T-cell (primary cell): ENCODE data around the gene EMP1. TPM values are rescaled to one million over a fixed set of nuclear protein-coding genes. Genes with fewer than 3 reads are reported as not detected.

Experiments
- ATAC-seq, 4 experiments: fragments of 200-7000 bp in 3 of 4; fragments of 150-1000 bp in 1 of 4; cut with Tn5 transposase; replicated peaks in 1 of 4; 1 replicate in 3 of 4; 2 replicates in 1 of 4; pipeline ENCODE4 v1.10.0; 2021; ENCODE audit warnings: moderate library complexity in 3 of 4, mild to moderate bottlenecking in 2 of 4, moderate number of reproducible peaks in 1 of 4
- CTCF ChIA-PET, 2 donors: fragments of 300-600 bp; sonication (Branson Sonifier 250); formaldehyde crosslinking; loops; one replicate each; lab custom pipeline; 2022; ENCODE audit warnings: antibody characterized with exemption in 2 of 2; lab: Charles Lee
- POLR2A ChIA-PET, 2 donors: fragments of 300-600 bp; sonication (Branson Sonifier 250); formaldehyde crosslinking; loops; one replicate each; lab custom pipeline; 2022; ENCODE audit warnings: antibody characterized with exemption in 2 of 2; lab: Charles Lee
- DNase-seq, 35 experiments: peaks; one replicate each; pipeline versions ENCODE4 v3.0.0 to v3.0.0-alpha.2; 2013 to 2023
- H3K27ac ChIP-seq: one replicate; pipeline ENCODE4 v1.5.1; 2013; ENCODE audit warnings: low read length
- H3K27me3 ChIP-seq, 2 experiments: replicated peaks in 1 of 2; 1 replicate in 1 of 2; 2 replicates in 1 of 2; pipeline versions ENCODE4 v1.6.1 to v1.7.0; 2013; ENCODE audit warnings: low read length in 1 of 2, mixed read lengths in 1 of 2; ENCODE audit not compliant: control insufficient read depth in 2 of 2, insufficient read depth in 2 of 2; ENCODE audit errors: extremely low read depth in 1 of 2
- H3K36me3 ChIP-seq, 2 donors: 1 replicate in 1 of 2; 2 replicates in 1 of 2; pipeline versions ENCODE4 v1.6.1 to v1.7.0; 2013; ENCODE audit warnings: low read length in 1 of 2; ENCODE audit not compliant: control insufficient read depth in 2 of 2, insufficient read depth in 1 of 2; ENCODE audit errors: extremely low read depth in 1 of 2
- H3K4me1 ChIP-seq, 2 experiments: 1 replicate in 1 of 2; 2 replicates in 1 of 2; pipeline versions ENCODE4 v1.6.1 to v1.7.0; 2013; ENCODE audit warnings: low read length in 2 of 2, mixed read lengths in 1 of 2; ENCODE audit not compliant: insufficient read depth in 2 of 2, control insufficient read depth in 1 of 2; ENCODE audit errors: extremely low read depth in 1 of 2
- H3K4me3 ChIP-seq, 2 donors: 1 replicate in 1 of 2; 2 replicates in 1 of 2; pipeline versions ENCODE4 v1.5.1 to v1.7.0; 2013; ENCODE audit warnings: mild to moderate bottlenecking in 2 of 2, low read length in 1 of 2, moderate library complexity in 1 of 2; ENCODE audit not compliant: control insufficient read depth in 1 of 2; ENCODE audit errors: extremely low read depth in 1 of 2
- H3K9me3 ChIP-seq: 2 replicates; pipeline ENCODE4 v1.7.0; 2013
- H3K27ac Mint-ChIP-seq, 2 donors: one replicate each; pipeline ENCODE4 v1.8.0; 2020 to 2021; ENCODE audit warnings: mild to moderate bottlenecking in 2 of 2, mixed read lengths in 2 of 2
- H3K27me3 Mint-ChIP-seq, 2 donors: one replicate each; pipeline ENCODE4 v1.8.0; 2021 to 2022; ENCODE audit warnings: mixed read lengths in 2 of 2
- H3K36me3 Mint-ChIP-seq: one replicate; pipeline ENCODE4 v1.8.0; 2021; ENCODE audit warnings: mixed read lengths
- H3K4me1 Mint-ChIP-seq, 3 donors: one replicate each; pipeline ENCODE4 v1.8.0; 2020 to 2022; ENCODE audit warnings: mixed read lengths in 3 of 3, mild to moderate bottlenecking in 1 of 3
- H3K4me3 Mint-ChIP-seq, 3 donors: one replicate each; pipeline ENCODE4 v1.8.0; 2020 to 2022; ENCODE audit warnings: mild to moderate bottlenecking in 3 of 3, mixed read lengths in 3 of 3, moderate library complexity in 3 of 3
- H3K9me3 Mint-ChIP-seq, 3 donors: one replicate each; pipeline ENCODE4 v1.8.0; 2020 to 2022; ENCODE audit warnings: mixed read lengths in 3 of 3
- WGBS: methylation state at CpG from one replicate; pipeline ENCODE4 v1.1.5; 2013; ENCODE audit warnings: missing lambda C conversion rate; ENCODE audit not compliant: insufficient coverage; 5-methylcytosine and 5-hydroxymethylcytosine counted together
- total RNA-seq, 35 experiments: library from RNA in 6 of 35; stranded (reverse) in 6 of 35; fragments of 120-200 nt in 1 of 35; gene quantifications; one replicate each; pipeline versions ENCODE4 v1.2.1 to v1.2.4 and lab custom pipeline; 2013 to 2026

Gene EMP1
- total RNA-seq, 5 donors from 2014 or later (not counting 1 experiment from before 2014, with no cell fraction given) = 1.4 to 5.4 (median 2.8) TPM

DNA sequence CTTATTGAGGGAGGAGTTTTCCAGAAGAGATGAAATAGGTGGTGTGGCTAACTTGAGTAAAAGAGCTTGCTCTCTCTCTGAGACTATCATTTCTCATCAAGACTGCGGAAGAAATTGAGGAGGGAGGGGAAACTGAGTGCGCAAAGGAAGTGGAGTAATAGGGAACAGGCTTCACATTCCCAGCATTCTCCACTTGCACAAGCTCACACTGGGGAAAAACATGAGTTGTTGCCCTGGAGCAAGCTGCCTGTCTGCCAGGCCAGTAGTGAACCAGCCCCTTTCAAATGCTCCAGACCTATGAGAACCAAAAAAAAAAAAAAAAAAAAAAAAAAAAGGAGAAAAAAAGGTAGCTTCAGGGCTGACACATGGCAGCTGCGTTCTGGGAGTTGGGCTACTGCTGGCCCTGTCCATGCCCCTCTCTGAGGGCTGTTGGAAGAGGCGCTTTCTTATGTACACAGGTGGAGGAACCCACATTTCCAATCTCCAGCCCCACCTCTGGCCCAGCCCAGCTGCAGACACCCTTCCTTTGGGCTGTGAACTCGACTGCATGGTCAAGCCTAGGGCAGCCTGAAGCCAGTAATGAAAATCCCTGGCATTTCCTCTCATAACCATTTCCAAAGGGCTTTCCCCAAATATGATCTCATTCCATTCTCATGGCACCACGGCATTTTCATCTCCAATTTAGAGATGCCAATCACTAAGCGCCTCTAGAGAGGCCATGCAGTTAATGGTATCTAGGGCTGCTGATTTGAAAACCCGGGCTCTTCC, 32.5 kb upstream of the EMP1 start:
- 96% methylated on average over 3 of the region's 8 CpGs for WGBS
- CTCF ChIA-PET = interaction anchor here (0.6 to 0.7 kb wide), 4 partner anchors 64 to 772 kb away, joined by 3 to 5 read pairs (median 4); no protein-coding TSS in a partner anchor
- Histone ChIP-seq H3K4me1 (peaks cover 17 to 21% of the 10 kb centered on the region in 2 experiments), H3K27me3 (peaks cover 0 to 1% of the 10 kb centered on the region in 2 experiments), H3K36me3 (no peaks in the 10 kb centered on the region), H3K9me3 (no peaks in the 10 kb centered on the region), H3K27ac (no peak overlapping the region), H3K4me3 (no peak overlapping the region)
- peaks cover 23 to 25% (median 25%) of the 10 kb centered on the region in 3 donors for H3K4me1 Mint-ChIP-seq
- no peaks in the 10 kb centered on the region for H3K27me3 Mint-ChIP-seq
- no peaks in the 10 kb centered on the region for H3K36me3 Mint-ChIP-seq
- no peak overlapping the region for H3K4me3 Mint-ChIP-seq
- peaks cover 0 to 6% (median 0%) of the 10 kb centered on the region in 3 donors for H3K9me3 Mint-ChIP-seq
- no peak overlapping the region for H3K27ac Mint-ChIP-seq
- POLR2A ChIA-PET = interaction anchor here in 1 of 2 donors (0.6 kb wide), 2 partner anchors 74 to 119 kb away, joined by 6 to 10 read pairs; no protein-coding TSS in a partner anchor
- no peak for ATAC-seq
- DNase-seq = no peak

DNA sequence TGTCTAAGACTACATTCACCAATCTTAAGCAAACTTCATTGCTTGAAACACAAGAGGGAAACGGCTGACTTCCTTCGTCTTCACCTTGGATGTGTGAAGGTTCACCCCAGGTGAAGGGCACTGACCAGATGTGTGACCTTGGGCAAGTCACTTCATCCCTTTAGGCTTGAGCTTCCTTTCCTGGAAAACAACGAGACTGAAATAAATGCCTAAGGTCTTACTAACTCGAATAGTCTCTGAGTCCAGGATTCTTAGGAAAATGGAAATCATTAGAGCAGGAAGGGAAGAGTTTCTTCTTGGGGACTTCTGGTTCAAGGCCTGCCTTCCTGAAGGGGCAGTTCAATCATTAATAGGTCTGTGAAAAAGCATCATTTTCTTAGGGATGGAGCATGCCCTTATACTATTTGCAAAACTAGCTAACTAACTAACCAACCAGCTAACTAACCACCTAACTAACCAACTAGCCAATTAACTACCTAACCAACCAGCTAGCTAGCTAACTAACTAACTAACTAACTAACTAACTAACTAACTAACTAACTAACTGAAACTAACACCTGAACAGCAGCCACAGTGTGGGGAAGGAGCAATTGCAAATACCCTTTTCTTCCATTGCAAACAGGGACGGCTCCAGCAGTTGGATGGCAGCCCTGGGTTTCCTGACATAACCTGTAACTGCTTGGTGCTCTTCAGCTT, 31.5 kb upstream of the EMP1 start:
- 73% methylated on average over 4 of the region's 5 CpGs for WGBS
- ATAC-seq (no peak), DNase-seq (no peak)
- Mint-ChIP-seq H3K4me3 (peak overlapping the region in 1 of 3 donors; percentile 20), H3K27ac (peak overlapping the region; percentile 84 to 88), H3K27me3 (peaks cover 0 to 3% of the 10 kb centered on the region in 2 donors), H3K9me3 (peaks cover 0 to 6% (median 0%) of the 10 kb centered on the region in 3 donors), H3K4me1 (peaks cover 23 to 25% (median 25%) of the 10 kb centered on the region in 3 donors), H3K36me3 (no peaks in the 10 kb centered on the region)
- Histone ChIP-seq H3K27ac (peak overlapping the region; percentile 40), H3K4me1 (peaks cover 17 to 21% of the 10 kb centered on the region in 2 experiments), H3K36me3 (no peaks in the 10 kb centered on the region), H3K4me3 (peak overlapping the region in 1 of 2 donors; percentile 3), H3K27me3 (peaks cover 0 to 3% of the 10 kb centered on the region in 2 experiments), H3K9me3 (no peaks in the 10 kb centered on the region)
- POLR2A ChIA-PET = no interaction called here
- CTCF ChIA-PET = no interaction called here

DNA sequence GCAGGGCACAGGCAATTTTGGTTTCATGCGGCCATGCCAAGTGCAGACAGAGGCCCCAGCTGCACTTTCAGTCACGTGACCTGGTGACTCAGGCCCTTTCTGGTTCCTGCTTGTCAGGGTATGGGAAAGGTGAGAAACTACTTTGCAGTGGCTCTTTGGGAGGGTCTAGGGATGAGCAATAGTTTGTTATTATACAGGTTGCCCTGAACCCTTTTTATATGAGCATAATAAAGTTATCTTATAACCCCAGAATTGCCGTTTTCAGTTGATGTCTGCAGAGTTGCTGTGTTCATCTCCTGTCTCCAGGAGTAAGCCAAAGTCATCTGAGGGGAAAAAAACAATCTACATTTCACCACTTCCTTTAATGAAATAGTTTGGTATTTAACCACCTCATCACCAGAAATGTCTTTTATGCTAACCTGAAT, 30.9 kb upstream of the EMP1 start:
- H3K9me3 Mint-ChIP-seq = peaks cover 0 to 6% (median 0%) of the 10 kb centered on the region in 3 donors
- H3K4me3 ChIP-seq = peak overlapping the region in 1 of 2 donors; percentile 3
- ChIA-PET POLR2A (no interaction called here), CTCF (no interaction called here)
- no peaks in the 10 kb centered on the region for H3K9me3 ChIP-seq
- peak overlapping the region; percentile 40 for H3K27ac ChIP-seq
- peaks cover 0 to 3% of the 10 kb centered on the region in 2 experiments for H3K27me3 ChIP-seq
- peak overlapping the region in 1 of 3 donors; percentile 20 for H3K4me3 Mint-ChIP-seq
- H3K36me3 ChIP-seq = no peaks in the 10 kb centered on the region
- peak overlapping the region; percentile 84 to 88 for H3K27ac Mint-ChIP-seq
- H3K4me1 ChIP-seq = peaks cover 17 to 21% of the 10 kb centered on the region in 2 experiments
- peaks cover 23 to 25% (median 25%) of the 10 kb centered on the region in 3 donors for H3K4me1 Mint-ChIP-seq
- H3K36me3 Mint-ChIP-seq = no peaks in the 10 kb centered on the region
- ATAC-seq (peak; percentile 80 to 97 (median 90)), DNase-seq (peak in 34 of 35 experiments; percentile 11 to 71 (median 36))
- peaks cover 0 to 4% of the 10 kb centered on the region in 2 donors for H3K27me3 Mint-ChIP-seq
- WGBS = 10% methylated on average over 2 of the region's 3 CpGs

DNA sequence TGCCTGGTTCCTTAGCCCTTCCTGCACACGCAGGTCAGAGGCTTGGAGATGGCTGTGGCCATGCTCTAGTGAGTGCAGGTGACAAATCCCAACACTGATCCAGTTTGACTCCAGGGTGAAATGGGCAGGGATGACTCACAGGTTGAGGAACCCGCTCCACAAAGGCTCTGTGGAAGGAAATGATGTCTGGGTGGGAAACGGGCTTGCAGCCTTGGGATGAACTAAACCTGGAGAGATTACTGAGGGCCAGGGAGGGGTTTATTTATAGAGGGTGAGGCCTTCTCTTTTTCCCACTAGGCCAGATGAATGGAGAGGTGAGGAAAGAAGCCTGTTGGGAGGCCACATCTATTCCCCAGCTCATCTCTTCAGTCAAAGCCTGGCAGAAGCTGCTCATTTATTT, 29.3 kb upstream of the EMP1 start:
- Histone ChIP-seq H3K9me3 (no peaks in the 10 kb centered on the region), H3K4me1 (peaks cover 17 to 21% of the 10 kb centered on the region in 2 experiments), H3K36me3 (no peaks in the 10 kb centered on the region), H3K27ac (no peak overlapping the region), H3K27me3 (peaks cover 0 to 12% of the 10 kb centered on the region in 2 experiments), H3K4me3 (no peak overlapping the region)
- H3K4me3 Mint-ChIP-seq = no peak overlapping the region
- peaks cover 23 to 25% (median 25%) of the 10 kb centered on the region in 3 donors for H3K4me1 Mint-ChIP-seq
- H3K27me3 Mint-ChIP-seq = peaks cover 0 to 9% of the 10 kb centered on the region in 2 donors
- H3K9me3 Mint-ChIP-seq = peaks cover 0 to 6% (median 0%) of the 10 kb centered on the region in 3 donors
- no peak for ATAC-seq
- 100% methylated on average over 1 of the region's 3 CpGs for WGBS
- ChIA-PET POLR2A (no interaction called here), CTCF (interaction anchor here in 1 of 2 donors (0.5 kb wide), 1 partner anchor 708 kb away, joined by 3 read pairs; no protein-coding TSS in a partner anchor)
- H3K36me3 Mint-ChIP-seq = no peaks in the 10 kb centered on the region
- no peak for DNase-seq
- no peak overlapping the region for H3K27ac Mint-ChIP-seq

DNA sequence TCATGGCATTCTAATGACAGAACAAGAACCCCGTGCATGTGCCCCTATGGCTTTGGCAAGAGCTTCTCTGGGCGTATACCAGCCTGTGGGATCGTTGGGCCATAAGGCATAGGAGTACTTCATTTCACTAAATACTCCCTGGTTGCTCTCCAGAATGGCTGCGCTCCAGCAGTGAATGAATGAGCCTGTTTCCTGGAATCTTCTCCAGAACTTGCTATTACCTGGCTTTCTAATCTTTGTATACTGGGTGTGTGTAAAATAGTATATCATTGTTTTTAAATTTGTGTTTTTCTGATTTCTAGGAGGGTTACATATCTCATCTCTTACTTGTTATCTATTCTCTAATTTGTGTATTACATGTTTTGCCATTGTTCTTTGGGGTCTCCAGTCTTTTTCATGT, 28.6 kb upstream of the EMP1 start:
- no peak overlapping the region for H3K27ac ChIP-seq
- ChIA-PET POLR2A (no interaction called here), CTCF (interaction anchor here in 1 of 2 donors (0.5 kb wide), 1 partner anchor 709 kb away, joined by 3 read pairs; no protein-coding TSS in a partner anchor)
- no peak overlapping the region for H3K4me3 Mint-ChIP-seq
- no peaks in the 10 kb centered on the region for H3K9me3 ChIP-seq
- peaks cover 0 to 14% of the 10 kb centered on the region in 2 experiments for H3K27me3 ChIP-seq
- no peak for DNase-seq
- H3K4me1 ChIP-seq = peaks cover 17 to 21% of the 10 kb centered on the region in 2 experiments
- peaks cover 0 to 6% (median 0%) of the 10 kb centered on the region in 3 donors for H3K9me3 Mint-ChIP-seq
- peaks cover 23 to 25% (median 25%) of the 10 kb centered on the region in 3 donors for H3K4me1 Mint-ChIP-seq
- H3K4me3 ChIP-seq = no peak overlapping the region
- no peak for ATAC-seq
- WGBS = 93% methylated on average over 3 of the region's 4 CpGs
- H3K36me3 ChIP-seq = no peaks in the 10 kb centered on the region
- H3K27me3 Mint-ChIP-seq = peaks cover 0 to 12% of the 10 kb centered on the region in 2 donors
- no peaks in the 10 kb centered on the region for H3K36me3 Mint-ChIP-seq
- no peak overlapping the region for H3K27ac Mint-ChIP-seq

DNA sequence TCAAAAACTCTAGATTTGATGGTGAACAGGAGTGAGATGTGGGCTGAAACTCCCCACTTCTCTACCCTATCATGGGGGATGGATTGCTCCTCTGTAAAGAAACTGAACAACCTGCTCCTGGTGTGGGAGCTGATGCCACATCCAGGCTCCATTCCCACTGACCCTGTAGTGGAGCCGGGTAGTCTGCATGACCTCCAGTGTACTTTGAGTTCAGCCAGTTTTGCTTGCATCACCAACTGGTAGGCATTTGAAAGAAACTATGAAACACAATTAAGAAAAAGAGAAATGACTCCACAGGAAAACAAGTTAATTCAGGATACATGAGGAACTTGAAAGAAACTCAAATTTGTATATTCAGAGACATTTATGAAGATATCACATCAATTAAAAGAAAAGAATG, 27.3 kb upstream of the EMP1 start:
- Histone ChIP-seq H3K27me3 (peaks cover 0 to 14% of the 10 kb centered on the region in 2 experiments), H3K9me3 (no peaks in the 10 kb centered on the region), H3K36me3 (no peaks in the 10 kb centered on the region), H3K4me3 (no peak overlapping the region), H3K4me1 (peaks cover 17 to 21% of the 10 kb centered on the region in 2 experiments), H3K27ac (no peak overlapping the region)
- Mint-ChIP-seq H3K4me3 (no peak overlapping the region), H3K4me1 (peaks cover 23 to 32% (median 31%) of the 10 kb centered on the region in 3 donors), H3K9me3 (peaks cover 0 to 6% (median 0%) of the 10 kb centered on the region in 3 donors), H3K36me3 (no peaks in the 10 kb centered on the region), H3K27me3 (peaks cover 0 to 12% of the 10 kb centered on the region in 2 donors), H3K27ac (no peak overlapping the region)
- no peak for ATAC-seq
- ChIA-PET POLR2A (no interaction called here), CTCF (no interaction called here)
- no CpG with 5 or more reads among the region's 1 CpG for WGBS
- DNase-seq = no peak
